ENCODE data around the gene GYG2.
"Not testable (repeated sequence)": the region's sequence is repeated elsewhere in the genome, so short reads cannot be mapped to it uniquely, and the experiment has no call there.

GYG2 gene

GRCh38 chrX:2828344-2828958, at the start of gene GYG2:
Gene GYG2, plus strand, starts transcription at chrX:2828930. Its CDS starts 1,259 bp downstream, at chrX:2830189.
- no peak for FAIRE-seq

GRCh38 chrX:2780472-2781225, 48.1 kb upstream of the GYG2 start:
- FAIRE-seq = not testable (repeated sequence)

GRCh38 chrX:2781226-2781571, 47.5 kb upstream of the GYG2 start:
- FAIRE-seq = no peak

GRCh38 chrX:2781698-2782097, 47.0 kb upstream of the GYG2 start:
- no peak for FAIRE-seq

GRCh38 chrX:2782171-2782570, 46.6 kb upstream of the GYG2 start:
- no peak for FAIRE-seq

- no peak for FAIRE-seq
These were observed 46.0 kb upstream of the GYG2 start for GRCh38 chrX:2782778-2783177.

GRCh38 chrX:2784026-2784425, 44.7 kb upstream of the GYG2 start:
- no peak for FAIRE-seq

- no peak for FAIRE-seq
These were observed 43.2 kb upstream of the GYG2 start for GRCh38 chrX:2785538-2785937.

- FAIRE-seq = no peak
These were observed 39.8 kb upstream of the GYG2 start for GRCh38 chrX:2788980-2789379.

- FAIRE-seq = no peak
These were observed 39.2 kb upstream of the GYG2 start for GRCh38 chrX:2789569-2789968.

GRCh38 chrX:2793752-2794151, 35.0 kb upstream of the GYG2 start:
- FAIRE-seq = no peak

GRCh38 chrX:2794336-2794735, 34.4 kb upstream of the GYG2 start:
- no peak for FAIRE-seq

GRCh38 chrX:2796808-2797207, 31.9 kb upstream of the GYG2 start:
- peak; percentile 47 for FAIRE-seq

- no peak for FAIRE-seq
These were observed 29.4 kb upstream of the GYG2 start for GRCh38 chrX:2799369-2799768.

- not testable (repeated sequence) for FAIRE-seq
These were observed 28.8 kb upstream of the GYG2 start for GRCh38 chrX:2799980-2800379.

- FAIRE-seq = no peak
These were observed 27.5 kb upstream of the GYG2 start for GRCh38 chrX:2801223-2801622.

GRCh38 chrX:2802376-2803090, 26.2 kb upstream of the GYG2 start:
- FAIRE-seq = not testable (repeated sequence)

- FAIRE-seq = not testable (repeated sequence)
These were observed 25.2 kb upstream of the GYG2 start for GRCh38 chrX:2803486-2803885.

GRCh38 chrX:2804106-2804843, 24.5 kb upstream of the GYG2 start:
- FAIRE-seq = not testable (repeated sequence)

GRCh38 chrX:2804858-2805257, 23.9 kb upstream of the GYG2 start:
- FAIRE-seq = not testable (repeated sequence)

- FAIRE-seq = no peak
These were observed 17.5 kb upstream of the GYG2 start for GRCh38 chrX:2811271-2811670.

- FAIRE-seq = not testable (repeated sequence)
These were observed 16.4 kb upstream of the GYG2 start for GRCh38 chrX:2812161-2812907.

GRCh38 chrX:2817036-2817435, 11.7 kb upstream of the GYG2 start:
- no peak for FAIRE-seq

Measured in islet of Langerhans (tissue), 1 donor.